GM23338 (cell line): ENCODE measurements around the gene HMGXB3. TPM values are rescaled to one million over a fixed set of nuclear protein-coding genes. Genes with fewer than 3 reads are reported as not detected.

ENCODE experiments used
- ATAC-seq: fragments of 200-7000 bp; cut with Tn5 transposase; 3 replicates; pipeline ENCODE4 v1.9.1; 2020
- DNase-seq: peaks from one replicate; pipeline ENCODE4 v3.0.0-alpha.2; 2015; ENCODE audit warnings: low spot score
- H2AFZ ChIP-seq: fragments of 200-600 bp; sonication (generic); 2 replicates; pipeline ENCODE4 v1.8.0; 2016; ENCODE audit warnings: antibody characterized with exemption, mild to moderate bottlenecking, moderate library complexity
- H3F3A ChIP-seq: fragments of 200-600 bp; sonication (generic); replicated peaks from 2 replicates; pipeline ENCODE4 v1.8.0; 2017; ENCODE audit warnings: antibody characterized with exemption, mixed run types, low read depth
- H3K27ac ChIP-seq: fragments of 200-600 bp; sonication (generic); 2 replicates; pipeline ENCODE4 v1.6.1; 2016; ENCODE audit warnings: low read depth
- H3K27me3 ChIP-seq: fragments of 200-600 bp; sonication (generic); 2 replicates; pipeline ENCODE4 v1.8.0; 2016; ENCODE audit warnings: mild to moderate bottlenecking, mixed run types, moderate library complexity; ENCODE audit not compliant: insufficient read depth
- H3K36me3 ChIP-seq: fragments of 200-600 bp; sonication (generic); 2 replicates; pipeline ENCODE4 v1.8.0; 2016; ENCODE audit warnings: mild to moderate bottlenecking; ENCODE audit not compliant: insufficient read depth
- H3K4me1 ChIP-seq: fragments of 200-600 bp; sonication (generic); 2 replicates; pipeline ENCODE4 v1.8.0; 2016; ENCODE audit warnings: mild to moderate bottlenecking, moderate library complexity; ENCODE audit not compliant: insufficient read depth
- H3K4me2 ChIP-seq: fragments of 200-600 bp; sonication (generic); 2 replicates; pipeline ENCODE4 v1.7.1; 2017; ENCODE audit warnings: mixed run types
- H3K4me3 ChIP-seq: fragments of 200-600 bp; sonication (generic); 2 replicates; pipeline ENCODE4 v1.6.1; 2016; ENCODE audit warnings: mixed run types
- H3K79me2 ChIP-seq: fragments of 200-600 bp; sonication (generic); replicated peaks from 2 replicates; pipeline ENCODE4 v1.8.0; 2017; ENCODE audit warnings: mild to moderate bottlenecking; ENCODE audit not compliant: insufficient read depth
- H3K9me2 ChIP-seq: fragments of 200-600 bp; sonication (generic); 2 replicates; pipeline ENCODE4 v1.8.0; 2017; ENCODE audit not compliant: insufficient read depth
- H4K20me1 ChIP-seq: fragments of 200-600 bp; sonication (generic); replicated peaks from 2 replicates; pipeline ENCODE4 v1.8.0; 2017; ENCODE audit warnings: mild to moderate bottlenecking; ENCODE audit not compliant: insufficient read depth
- H3K27ac Mint-ChIP-seq: 2 replicates; pipeline ENCODE4 v1.8.0; 2020; ENCODE audit warnings: inconsistent platforms, mild to moderate bottlenecking, moderate library complexity, mixed read lengths
- H3K27me3 Mint-ChIP-seq: 3 replicates; pipeline ENCODE4 v1.8.0; 2022; ENCODE audit warnings: low read depth, mild to moderate bottlenecking, moderate library complexity, mixed read lengths, inconsistent platforms; ENCODE audit not compliant: insufficient read depth, poor library complexity
- H3K36me3 Mint-ChIP-seq: 3 replicates; pipeline ENCODE4 v1.8.0; 2021; ENCODE audit warnings: low read depth, mild to moderate bottlenecking, inconsistent platforms, moderate library complexity, mixed read lengths
- H3K4me1 Mint-ChIP-seq: 3 replicates; pipeline ENCODE4 v1.8.0; 2020; ENCODE audit warnings: mild to moderate bottlenecking, inconsistent platforms, mixed read lengths
- H3K4me3 Mint-ChIP-seq: 3 replicates; pipeline ENCODE4 v1.8.0; 2021; ENCODE audit warnings: moderate library complexity, mild to moderate bottlenecking, inconsistent platforms, mixed read lengths
- H3K9me3 Mint-ChIP-seq: 3 replicates; pipeline ENCODE4 v1.8.0; 2020; ENCODE audit warnings: moderate library complexity, mild to moderate bottlenecking, inconsistent platforms, mixed read lengths
- EZH2 ChIP-seq: fragments of 200-600 bp; sonication (generic); IDR thresholded peaks from one replicate; pipeline ENCODE4 v1.8.0; 2017; ENCODE audit warnings: antibody characterized with exemption, mild to moderate bottlenecking, low read depth; ENCODE audit not compliant: unreplicated experiment
- EZH2phosphoT487 ChIP-seq: fragments of 200-600 bp; sonication (generic); IDR thresholded peaks from one replicate; pipeline ENCODE4 v1.8.1; 2018; ENCODE audit warnings: antibody characterized with exemption; ENCODE audit not compliant: unreplicated experiment
- JUNB ChIP-seq: IDR thresholded peaks from one replicate; pipeline ENCODE4 v1.6.1; 2016; ENCODE audit warnings: antibody characterized with exemption; ENCODE audit not compliant: unreplicated experiment
- POLR2AphosphoS5 ChIP-seq: IDR thresholded peaks from 2 replicates; pipeline ENCODE4 v1.6.1; 2016; ENCODE audit warnings: antibody characterized with exemption, low read depth
- STAT1 ChIP-seq: IDR thresholded peaks from one replicate; pipeline ENCODE4 v1.6.1; 2016; ENCODE audit warnings: antibody characterized with exemption; ENCODE audit not compliant: unreplicated experiment
- polyA plus RNA-seq: library from polyadenylated mRNA; unstranded; fragments of >200 nt; fragmentation: Nextera tagmentation; extraction: Ambion mirVana; gene quantifications from 2 replicates; pipeline ENCODE4 v1.2.1, GENCODE V29; 2016
- total RNA-seq: library from RNA; depleted of rRNA; stranded (reverse); fragments of >200 nt; shearing (Covaris generic); gene quantifications from 2 replicates; pipeline ENCODE4 v1.2.3, GENCODE V29; 2014
- TF ChIP-seq, protein P1 (sequence below): fragments of 250-450 bp; sonication (Bioruptor Pico); IDR thresholded peaks from 2 replicates; pipeline ENCODE4 v1.5.0; 2020; ENCODE audit warnings: mild to moderate bottlenecking, moderate library complexity
- TF ChIP-seq, protein P2 (sequence below), 2 experiments: fragments of 200-600 bp in 1 of 2; sonication (generic) in 1 of 2; conservative IDR thresholded peaks; 2 replicates each; pipeline versions ENCODE4 v1.5.1 to v1.6.1; 2016 to 2017; ENCODE audit warnings: antibody characterized with exemption in 2 of 2, low read depth in 2 of 2, mild to moderate bottlenecking in 2 of 2, moderate library complexity in 1 of 2
- TF ChIP-seq, protein P3 (sequence below): IDR thresholded peaks from 2 replicates; pipeline ENCODE4 v1.6.1; 2016; ENCODE audit warnings: antibody characterized with exemption

HMGXB3 gene
- total and polyA plus RNA-seq, 2 experiments from 2014 or later: 9.4 to 37.9 TPM

DNA sequence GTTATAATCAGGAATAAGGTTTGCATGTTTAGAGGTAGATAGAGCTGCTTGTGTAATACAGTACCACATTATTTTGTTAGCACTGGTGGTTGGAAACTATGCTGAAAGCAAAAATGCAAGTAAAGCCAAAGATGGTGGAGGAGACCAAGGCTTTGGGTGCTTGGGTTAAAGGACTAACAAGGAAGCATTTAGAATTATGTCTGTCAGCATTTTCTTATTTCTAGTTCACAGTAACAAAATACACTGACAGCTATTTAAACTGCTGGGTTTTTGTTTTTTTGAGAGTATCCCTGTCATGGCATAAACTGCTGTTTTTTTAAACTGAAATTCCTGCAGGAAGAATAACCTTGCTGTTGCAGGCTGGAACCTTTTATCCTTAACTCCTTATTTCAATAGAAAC, 6.5 kb downstream of the HMGXB3 start:
- Mint-ChIP-seq H3K4me1 (peaks cover 4% of the 10 kb centered on the region; the same call in 2 of the 3 replicates), H3K36me3 (peaks cover 48% of the 10 kb centered on the region), H3K4me3 (no peak overlapping the region), H3K27me3 (peaks cover 3% of the 10 kb centered on the region), H3K9me3 (no peaks in the 10 kb centered on the region), H3K27ac (no peak overlapping the region)
- H3K27ac ChIP-seq: no peak overlapping the region
- H3F3A ChIP-seq: no peaks in the 10 kb centered on the region
- TF ChIP-seq, protein P1, sequence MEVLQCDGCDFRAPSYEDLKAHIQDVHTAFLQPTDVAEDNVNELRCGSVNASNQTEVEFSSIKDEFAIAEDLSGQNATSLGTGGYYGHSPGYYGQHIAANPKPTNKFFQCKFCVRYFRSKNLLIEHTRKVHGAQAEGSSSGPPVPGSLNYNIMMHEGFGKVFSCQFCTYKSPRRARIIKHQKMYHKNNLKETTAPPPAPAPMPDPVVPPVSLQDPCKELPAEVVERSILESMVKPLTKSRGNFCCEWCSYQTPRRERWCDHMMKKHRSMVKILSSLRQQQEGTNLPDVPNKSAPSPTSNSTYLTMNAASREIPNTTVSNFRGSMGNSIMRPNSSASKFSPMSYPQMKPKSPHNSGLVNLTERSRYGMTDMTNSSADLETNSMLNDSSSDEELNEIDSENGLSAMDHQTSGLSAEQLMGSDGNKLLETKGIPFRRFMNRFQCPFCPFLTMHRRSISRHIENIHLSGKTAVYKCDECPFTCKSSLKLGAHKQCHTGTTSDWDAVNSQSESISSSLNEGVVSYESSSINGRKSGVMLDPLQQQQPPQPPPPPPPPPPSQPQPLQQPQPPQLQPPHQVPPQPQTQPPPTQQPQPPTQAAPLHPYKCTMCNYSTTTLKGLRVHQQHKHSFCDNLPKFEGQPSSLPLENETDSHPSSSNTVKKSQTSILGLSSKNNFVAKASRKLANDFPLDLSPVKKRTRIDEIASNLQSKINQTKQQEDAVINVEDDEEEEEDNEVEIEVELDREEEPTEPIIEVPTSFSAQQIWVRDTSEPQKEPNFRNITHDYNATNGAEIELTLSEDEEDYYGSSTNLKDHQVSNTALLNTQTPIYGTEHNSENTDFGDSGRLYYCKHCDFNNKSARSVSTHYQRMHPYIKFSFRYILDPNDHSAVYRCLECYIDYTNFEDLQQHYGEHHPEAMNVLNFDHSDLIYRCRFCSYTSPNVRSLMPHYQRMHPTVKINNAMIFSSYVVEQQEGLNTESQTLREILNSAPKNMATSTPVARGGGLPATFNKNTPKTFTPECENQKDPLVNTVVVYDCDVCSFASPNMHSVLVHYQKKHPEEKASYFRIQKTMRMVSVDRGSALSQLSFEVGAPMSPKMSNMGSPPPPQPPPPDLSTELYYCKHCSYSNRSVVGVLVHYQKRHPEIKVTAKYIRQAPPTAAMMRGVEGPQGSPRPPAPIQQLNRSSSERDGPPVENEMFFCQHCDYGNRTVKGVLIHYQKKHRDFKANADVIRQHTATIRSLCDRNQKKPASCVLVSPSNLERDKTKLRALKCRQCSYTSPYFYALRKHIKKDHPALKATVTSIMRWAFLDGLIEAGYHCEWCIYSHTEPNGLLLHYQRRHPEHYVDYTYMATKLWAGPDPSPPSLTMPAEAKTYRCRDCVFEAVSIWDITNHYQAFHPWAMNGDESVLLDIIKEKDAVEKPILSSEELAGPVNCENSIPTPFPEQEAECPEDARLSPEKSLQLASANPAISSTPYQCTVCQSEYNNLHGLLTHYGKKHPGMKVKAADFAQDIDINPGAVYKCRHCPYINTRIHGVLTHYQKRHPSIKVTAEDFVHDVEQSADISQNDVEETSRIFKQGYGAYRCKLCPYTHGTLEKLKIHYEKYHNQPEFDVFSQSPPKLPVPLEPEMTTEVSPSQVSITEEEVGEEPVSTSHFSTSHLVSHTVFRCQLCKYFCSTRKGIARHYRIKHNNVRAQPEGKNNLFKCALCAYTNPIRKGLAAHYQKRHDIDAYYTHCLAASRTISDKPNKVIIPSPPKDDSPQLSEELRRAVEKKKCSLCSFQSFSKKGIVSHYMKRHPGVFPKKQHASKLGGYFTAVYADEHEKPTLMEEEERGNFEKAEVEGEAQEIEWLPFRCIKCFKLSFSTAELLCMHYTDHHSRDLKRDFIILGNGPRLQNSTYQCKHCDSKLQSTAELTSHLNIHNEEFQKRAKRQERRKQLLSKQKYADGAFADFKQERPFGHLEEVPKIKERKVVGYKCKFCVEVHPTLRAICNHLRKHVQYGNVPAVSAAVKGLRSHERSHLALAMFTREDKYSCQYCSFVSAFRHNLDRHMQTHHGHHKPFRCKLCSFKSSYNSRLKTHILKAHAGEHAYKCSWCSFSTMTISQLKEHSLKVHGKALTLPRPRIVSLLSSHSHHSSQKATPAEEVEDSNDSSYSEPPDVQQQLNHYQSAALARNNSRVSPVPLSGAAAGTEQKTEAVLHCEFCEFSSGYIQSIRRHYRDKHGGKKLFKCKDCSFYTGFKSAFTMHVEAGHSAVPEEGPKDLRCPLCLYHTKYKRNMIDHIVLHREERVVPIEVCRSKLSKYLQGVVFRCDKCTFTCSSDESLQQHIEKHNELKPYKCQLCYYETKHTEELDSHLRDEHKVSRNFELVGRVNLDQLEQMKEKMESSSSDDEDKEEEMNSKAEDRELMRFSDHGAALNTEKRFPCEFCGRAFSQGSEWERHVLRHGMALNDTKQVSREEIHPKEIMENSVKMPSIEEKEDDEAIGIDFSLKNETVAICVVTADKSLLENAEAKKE (CRISPR knock-in tag): no peak
- no peak for TF ChIP-seq JUNB
- no peak for TF ChIP-seq STAT1
- no peak for TF ChIP-seq EZH2
- TF ChIP-seq EZH2phosphoT487: no peak
- no peak for TF ChIP-seq POLR2AphosphoS5
- TF ChIP-seq, protein P2, sequence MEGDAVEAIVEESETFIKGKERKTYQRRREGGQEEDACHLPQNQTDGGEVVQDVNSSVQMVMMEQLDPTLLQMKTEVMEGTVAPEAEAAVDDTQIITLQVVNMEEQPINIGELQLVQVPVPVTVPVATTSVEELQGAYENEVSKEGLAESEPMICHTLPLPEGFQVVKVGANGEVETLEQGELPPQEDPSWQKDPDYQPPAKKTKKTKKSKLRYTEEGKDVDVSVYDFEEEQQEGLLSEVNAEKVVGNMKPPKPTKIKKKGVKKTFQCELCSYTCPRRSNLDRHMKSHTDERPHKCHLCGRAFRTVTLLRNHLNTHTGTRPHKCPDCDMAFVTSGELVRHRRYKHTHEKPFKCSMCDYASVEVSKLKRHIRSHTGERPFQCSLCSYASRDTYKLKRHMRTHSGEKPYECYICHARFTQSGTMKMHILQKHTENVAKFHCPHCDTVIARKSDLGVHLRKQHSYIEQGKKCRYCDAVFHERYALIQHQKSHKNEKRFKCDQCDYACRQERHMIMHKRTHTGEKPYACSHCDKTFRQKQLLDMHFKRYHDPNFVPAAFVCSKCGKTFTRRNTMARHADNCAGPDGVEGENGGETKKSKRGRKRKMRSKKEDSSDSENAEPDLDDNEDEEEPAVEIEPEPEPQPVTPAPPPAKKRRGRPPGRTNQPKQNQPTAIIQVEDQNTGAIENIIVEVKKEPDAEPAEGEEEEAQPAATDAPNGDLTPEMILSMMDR (conservative IDR thresholded peaks at IDR 0.05; ENCODE audit: low read depth in 2 of 2): no peak
- TF ChIP-seq, protein P3, sequence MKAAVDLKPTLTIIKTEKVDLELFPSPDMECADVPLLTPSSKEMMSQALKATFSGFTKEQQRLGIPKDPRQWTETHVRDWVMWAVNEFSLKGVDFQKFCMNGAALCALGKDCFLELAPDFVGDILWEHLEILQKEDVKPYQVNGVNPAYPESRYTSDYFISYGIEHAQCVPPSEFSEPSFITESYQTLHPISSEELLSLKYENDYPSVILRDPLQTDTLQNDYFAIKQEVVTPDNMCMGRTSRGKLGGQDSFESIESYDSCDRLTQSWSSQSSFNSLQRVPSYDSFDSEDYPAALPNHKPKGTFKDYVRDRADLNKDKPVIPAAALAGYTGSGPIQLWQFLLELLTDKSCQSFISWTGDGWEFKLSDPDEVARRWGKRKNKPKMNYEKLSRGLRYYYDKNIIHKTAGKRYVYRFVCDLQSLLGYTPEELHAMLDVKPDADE: no peak
- DNase-seq (no peak), ATAC-seq (no peak)
- no peak overlapping the region for H3K4me2 ChIP-seq
- no peaks in the 10 kb centered on the region for H3K9me2 ChIP-seq
- peaks cover 28% of the 10 kb centered on the region for H4K20me1 ChIP-seq
- peaks cover 21% of the 10 kb centered on the region for H3K36me3 ChIP-seq
- peaks cover 55% of the 10 kb centered on the region for H3K79me2 ChIP-seq
- H2AFZ ChIP-seq: no peak overlapping the region
- H3K4me3 ChIP-seq: no peak overlapping the region
- no peaks in the 10 kb centered on the region; the same call in 1 of the 2 replicates for H3K4me1 ChIP-seq
- H3K27me3 ChIP-seq: no peaks in the 10 kb centered on the region
